Activated CD4-positive, alpha-beta T cell treated with anti-CD3 and anti-CD28 coated beads for 24 hours (primary cell): ENCODE data around the gene PRPF40A.
A peak's percentile ranks its signal among the peaks of the same experiment; 100 is the strongest.
"Not testable (repeated sequence)": the region's sequence is repeated elsewhere in the genome, so short reads cannot be mapped to it uniquely, and the experiment has no call there.

Experiments
- DNase-seq, 2 donors: peaks; one replicate each; pipeline ENCODE4 v3.0.0-alpha.2; 2020; ENCODE audit warnings: low read depth in 2 of 2

PRPF40A gene

GRCh38 chr2:152717228-152718075 is at the start of gene PRPF40A:
Gene PRPF40A, minus strand, starts transcription at chr2:152717461. Its CDS starts 22 bp downstream, at chr2:152717439.
- peak; percentile 98 for DNase-seq

- no peak for DNase-seq
These were observed 49.7 kb upstream of the PRPF40A start for GRCh38 chr2:152766928-152767327.

- DNase-seq: no peak
These were observed 46.4 kb upstream of the PRPF40A start for GRCh38 chr2:152763651-152764050.

- DNase-seq: not testable (repeated sequence)
These were observed 45.9 kb upstream of the PRPF40A start for GRCh38 chr2:152763208-152763607.

- DNase-seq: no peak
These were observed 44.9 kb upstream of the PRPF40A start for GRCh38 chr2:152762202-152762601.

- no peak for DNase-seq
These were observed 44.0 kb upstream of the PRPF40A start for GRCh38 chr2:152761214-152761613.

- no peak for DNase-seq
These were observed 42.2 kb upstream of the PRPF40A start for GRCh38 chr2:152759290-152760072.

GRCh38 chr2:152755029-152755428 is 37.8 kb upstream of the PRPF40A start:
- no peak for DNase-seq

GRCh38 chr2:152747751-152748150 is 30.5 kb upstream of the PRPF40A start:
- not testable (repeated sequence) for DNase-seq

GRCh38 chr2:152743002-152743401 is 25.7 kb upstream of the PRPF40A start:
- no peak for DNase-seq

GRCh38 chr2:152740743-152741328 is 23.6 kb upstream of the PRPF40A start:
- DNase-seq: no peak

- not testable (repeated sequence) for DNase-seq
These were observed 22.4 kb upstream of the PRPF40A start for GRCh38 chr2:152739705-152740104.

- DNase-seq: no peak
These were observed 21.2 kb upstream of the PRPF40A start for GRCh38 chr2:152738438-152738837.

GRCh38 chr2:152737509-152737908 is 20.2 kb upstream of the PRPF40A start:
- DNase-seq: not testable (repeated sequence)

- DNase-seq: no peak
These were observed 13.5 kb upstream of the PRPF40A start for GRCh38 chr2:152730591-152731333.

GRCh38 chr2:152729844-152730243 is 12.6 kb upstream of the PRPF40A start:
- no peak for DNase-seq

GRCh38 chr2:152723918-152724317 is 6.7 kb upstream of the PRPF40A start:
- no peak for DNase-seq

GRCh38 chr2:152722639-152723038 is 5.4 kb upstream of the PRPF40A start:
- not testable (repeated sequence) for DNase-seq

GRCh38 chr2:152720794-152721193 is 3.5 kb upstream of the PRPF40A start:
- DNase-seq: no peak

- DNase-seq: no peak
These were observed 1.8 kb upstream of the PRPF40A start for GRCh38 chr2:152718909-152719645.
